ENCODE data around the gene FAM83F.
"Not testable (repeated sequence)": the region's sequence is repeated elsewhere in the genome, so short reads cannot be mapped to it uniquely, and the experiment has no call there.

The FAM83F gene

GRCh38 chr22:40015358-40015976 is 20.7 kb downstream of the FAM83F start:
- no peak for DNase-seq (ENCODE audit: low read depth in 2 of 2)

DNA sequence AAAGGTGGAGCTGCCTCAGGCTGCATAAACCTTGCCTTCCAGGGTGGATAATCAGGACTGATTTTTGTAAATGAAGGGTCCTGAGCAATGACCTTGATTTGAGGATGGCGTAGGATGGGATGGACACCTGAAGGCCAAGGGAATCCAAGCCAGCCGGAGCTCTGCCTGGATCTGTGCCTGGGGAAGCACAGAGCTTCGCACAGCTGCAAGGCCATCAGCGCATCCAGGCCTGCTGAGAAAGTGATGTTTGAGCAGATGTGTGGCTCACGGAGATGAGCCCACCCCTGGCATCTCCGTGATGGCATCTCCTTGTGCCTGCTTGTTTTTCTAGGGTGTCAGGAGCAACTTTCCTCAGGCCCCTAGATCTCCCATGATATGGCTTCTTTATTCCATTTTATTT is 23.3 kb downstream of the FAM83F start:
- no peak for DNase-seq (ENCODE audit: low read depth in 2 of 2)

- no peak for DNase-seq (ENCODE audit: low read depth in 2 of 2)
Measured at GRCh38 chr22:40019100-40019499, 24.3 kb downstream of the FAM83F start.

DNA sequence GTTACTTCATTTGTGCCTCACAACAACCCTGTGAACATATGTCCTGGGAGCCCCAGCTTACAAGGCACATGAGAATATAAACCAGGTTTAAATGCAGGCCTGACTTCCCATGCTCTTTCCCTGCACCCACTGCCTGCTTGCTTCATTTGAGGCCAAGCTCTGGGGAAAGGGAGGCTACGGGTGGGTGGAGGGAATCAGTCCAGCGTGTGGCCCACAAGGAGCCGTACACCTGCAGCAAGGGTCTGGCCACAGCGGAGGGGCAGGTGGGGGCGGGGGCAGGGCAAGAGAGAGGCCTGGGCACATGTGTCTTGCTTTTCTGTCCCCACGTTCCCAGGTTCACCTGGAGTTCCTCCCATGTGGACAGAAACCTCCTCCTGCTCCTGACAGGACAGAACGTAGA is 26.2 kb downstream of the FAM83F start:
- DNase-seq (ENCODE audit: low read depth in 2 of 2): no peak

DNA sequence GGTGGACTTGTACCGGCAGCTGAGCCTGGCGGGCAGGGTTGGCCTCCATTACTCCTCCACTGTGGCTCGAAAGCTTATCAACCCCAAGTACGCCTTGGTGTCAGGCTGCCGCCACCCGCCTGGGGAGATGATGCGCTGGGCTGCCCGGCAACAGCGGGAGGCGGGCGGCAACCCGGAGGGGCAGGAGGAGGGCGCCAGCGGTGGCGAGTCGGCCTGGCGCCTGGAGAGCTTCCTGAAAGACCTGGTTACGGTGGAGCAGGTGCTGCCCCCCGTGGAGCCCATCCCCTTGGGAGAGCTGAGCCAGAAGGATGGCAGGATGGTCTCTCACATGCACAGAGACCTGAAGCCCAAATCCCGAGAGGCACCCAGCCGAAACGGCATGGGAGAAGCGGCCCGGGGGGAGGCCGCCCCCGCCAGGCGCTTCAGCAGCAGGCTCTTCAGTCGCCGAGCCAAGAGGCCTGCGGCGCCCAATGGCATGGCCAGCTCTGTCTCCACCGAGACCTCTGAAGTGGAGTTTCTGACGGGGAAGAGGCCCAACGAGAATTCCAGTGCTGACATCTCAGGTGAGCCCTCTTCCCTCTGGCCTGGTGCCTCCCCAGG is 26.7 kb downstream of the FAM83F start:
- no peak for DNase-seq (ENCODE audit: low read depth in 2 of 2)

- no peak for DNase-seq (ENCODE audit: low read depth in 2 of 2)
Measured at GRCh38 chr22:40022536-40023240, 27.9 kb downstream of the FAM83F start.

DNA sequence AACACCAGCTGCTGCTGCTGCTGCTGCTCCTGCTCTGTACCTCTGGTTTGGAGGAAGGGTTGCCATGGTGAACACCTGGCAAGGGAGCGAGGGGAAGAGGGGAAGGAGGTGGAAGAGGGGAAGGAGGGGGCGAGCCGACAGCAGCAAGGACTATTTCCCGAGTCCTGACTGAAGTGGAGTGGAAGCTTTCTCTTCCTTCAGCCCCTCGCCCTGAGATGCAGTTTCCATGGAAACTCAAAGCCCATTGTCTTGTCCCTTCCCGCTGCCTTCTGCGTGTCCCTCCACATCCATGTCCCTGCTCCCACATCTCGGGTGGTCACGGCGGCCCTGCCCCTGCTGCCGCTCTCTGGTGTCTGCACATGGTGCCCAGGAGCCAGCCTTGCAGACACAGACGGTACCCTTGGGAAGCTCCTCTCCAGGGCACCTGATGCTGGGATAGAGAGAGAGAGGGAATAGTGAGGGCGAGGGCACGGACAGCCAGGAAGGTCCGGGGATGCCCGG is 28.6 kb downstream of the FAM83F start:
- DNase-seq (ENCODE audit: low read depth in 2 of 2): no peak

DNA sequence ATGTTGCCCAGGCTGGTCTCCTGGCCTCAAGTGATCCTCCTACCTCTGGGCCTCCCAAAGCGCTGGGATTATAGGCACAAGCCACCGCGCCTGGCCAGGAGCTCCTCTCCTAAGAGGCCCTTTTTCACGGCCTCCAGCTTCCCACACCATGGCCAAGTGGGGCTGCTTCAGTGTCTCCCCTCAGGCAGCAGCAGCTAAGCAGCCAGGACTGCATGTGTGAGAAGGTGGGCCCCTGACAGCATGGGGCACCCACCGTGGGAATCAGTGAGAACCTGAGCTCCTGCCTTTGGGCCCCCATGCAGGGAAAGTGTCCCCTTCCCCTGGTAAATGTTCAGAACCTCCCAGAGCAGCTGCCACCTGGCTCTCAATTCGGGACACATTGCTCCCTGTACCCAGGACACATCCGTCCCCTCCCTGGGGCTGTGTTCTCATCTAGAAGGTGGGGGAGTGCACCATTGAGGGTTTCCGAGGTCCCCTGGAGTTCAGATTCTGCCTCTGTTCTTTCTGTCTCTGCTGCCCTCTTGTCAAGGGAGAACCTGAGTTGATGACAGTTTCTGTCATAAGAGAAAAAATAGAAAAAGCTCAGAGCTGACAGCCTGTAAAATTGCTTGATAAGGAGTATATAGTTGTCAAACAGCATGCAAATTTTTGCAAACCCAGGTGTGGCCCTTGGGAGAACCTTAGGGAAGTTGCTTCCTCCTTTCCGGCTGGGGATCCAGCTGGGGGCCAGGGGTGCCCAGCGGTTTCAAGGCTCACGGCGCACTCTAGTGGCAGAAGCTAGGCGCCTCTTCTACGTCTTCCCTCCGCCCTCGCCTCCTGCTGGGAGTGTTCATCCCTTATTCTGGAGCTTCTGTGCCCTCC is 29.7 kb downstream of the FAM83F start:
- peak; percentile 24 to 47 for DNase-seq (ENCODE audit: low read depth in 2 of 2)

GRCh38 chr22:40025062-40025379 is 30.3 kb downstream of the FAM83F start:
- DNase-seq (ENCODE audit: low read depth in 2 of 2): not testable (repeated sequence)

GRCh38 chr22:40025856-40026255 is 31.1 kb downstream of the FAM83F start:
- DNase-seq (ENCODE audit: low read depth in 2 of 2): no peak

DNA sequence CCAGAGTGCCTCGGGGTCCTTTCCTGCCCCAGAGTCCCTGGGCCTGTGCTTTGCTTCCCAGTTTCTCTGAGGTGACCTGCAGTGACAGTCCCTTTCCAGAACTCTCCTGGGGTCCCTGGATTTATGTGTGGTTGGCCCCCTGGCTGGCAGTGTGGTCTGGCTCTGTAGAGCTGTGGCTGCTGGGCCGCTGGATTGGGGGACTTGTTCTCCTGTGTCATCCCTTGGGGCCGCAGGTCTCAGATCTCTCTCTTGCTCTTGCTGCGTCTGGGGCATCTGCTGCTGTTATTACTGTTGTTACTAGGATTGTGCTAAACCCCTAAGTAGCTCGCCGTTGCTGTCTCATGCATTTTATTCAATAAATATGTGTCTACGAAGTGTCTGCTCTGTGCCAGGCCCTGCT is 31.9 kb downstream of the FAM83F start:
- no peak for DNase-seq (ENCODE audit: low read depth in 2 of 2)

DNA sequence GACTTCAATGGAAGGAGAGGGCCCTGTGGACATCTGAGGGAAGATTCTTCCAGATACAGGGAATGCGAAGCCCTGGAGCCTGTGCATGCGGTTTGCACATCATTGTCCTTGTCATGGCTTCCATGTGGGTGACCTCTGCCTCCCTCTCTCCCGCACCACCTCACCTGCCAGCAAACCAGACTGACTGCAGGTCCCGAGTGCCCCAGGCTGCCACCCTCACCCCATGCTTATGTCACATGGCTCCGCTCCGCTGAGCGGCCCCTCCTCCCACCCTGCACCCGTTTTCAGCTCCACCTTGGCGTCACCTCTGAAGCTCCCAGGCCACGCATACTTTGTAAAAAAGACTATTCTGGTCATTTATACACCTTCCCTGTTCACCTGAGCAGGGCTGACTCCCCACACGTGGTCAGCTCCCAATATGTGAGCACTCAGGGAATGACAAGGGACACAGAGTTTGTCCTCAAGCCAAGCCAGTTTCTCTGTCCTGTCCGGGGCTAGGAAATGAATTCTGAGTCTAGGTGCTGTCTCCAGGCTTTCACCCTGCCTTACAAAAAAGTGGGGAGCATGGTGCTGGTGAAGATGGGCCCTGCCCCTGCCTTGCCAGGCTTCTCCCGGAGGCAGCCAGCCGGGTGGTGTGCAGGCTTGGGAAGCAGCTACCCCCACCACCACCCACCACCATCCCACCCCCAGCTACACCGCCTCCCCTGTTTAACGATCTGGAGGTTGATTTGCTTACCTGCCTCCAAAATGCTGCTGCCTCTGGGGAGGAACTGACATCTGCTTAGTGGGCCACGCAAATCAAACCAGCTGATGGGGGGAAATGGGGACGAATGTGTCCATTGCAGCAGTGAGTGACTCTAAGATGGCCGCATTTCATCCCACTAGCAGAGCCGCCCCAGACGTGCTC is 32.7 kb downstream of the FAM83F start:
- no peak for DNase-seq (ENCODE audit: low read depth in 2 of 2)

DNA sequence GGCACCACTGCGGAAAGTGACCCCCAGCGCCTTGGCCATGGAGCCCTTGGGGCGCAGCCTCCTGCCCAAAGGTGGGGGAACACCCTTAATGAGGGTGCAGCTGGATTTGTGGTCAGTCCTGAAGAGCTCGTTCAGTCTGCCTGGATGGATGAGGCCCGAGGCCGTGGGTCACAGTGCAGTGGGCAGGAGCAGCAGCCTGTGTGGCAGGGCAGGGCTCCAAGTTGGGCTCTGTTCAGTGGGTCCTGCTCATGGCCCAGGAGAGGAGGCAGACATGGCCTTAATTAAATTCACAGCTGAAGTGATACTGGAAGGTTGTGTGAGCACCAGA is 33.3 kb downstream of the FAM83F start:
- no peak for DNase-seq (ENCODE audit: low read depth in 2 of 2)

- no peak for DNase-seq (ENCODE audit: low read depth in 2 of 2)
Measured at GRCh38 chr22:40029189-40029890, 34.6 kb downstream of the FAM83F start.

- no peak for DNase-seq (ENCODE audit: low read depth in 2 of 2)
Measured at GRCh38 chr22:40030026-40030757, 35.4 kb downstream of the FAM83F start.

GRCh38 chr22:40030758-40031095 is 36.0 kb downstream of the FAM83F start:
- DNase-seq (ENCODE audit: low read depth in 2 of 2): no peak

DNA sequence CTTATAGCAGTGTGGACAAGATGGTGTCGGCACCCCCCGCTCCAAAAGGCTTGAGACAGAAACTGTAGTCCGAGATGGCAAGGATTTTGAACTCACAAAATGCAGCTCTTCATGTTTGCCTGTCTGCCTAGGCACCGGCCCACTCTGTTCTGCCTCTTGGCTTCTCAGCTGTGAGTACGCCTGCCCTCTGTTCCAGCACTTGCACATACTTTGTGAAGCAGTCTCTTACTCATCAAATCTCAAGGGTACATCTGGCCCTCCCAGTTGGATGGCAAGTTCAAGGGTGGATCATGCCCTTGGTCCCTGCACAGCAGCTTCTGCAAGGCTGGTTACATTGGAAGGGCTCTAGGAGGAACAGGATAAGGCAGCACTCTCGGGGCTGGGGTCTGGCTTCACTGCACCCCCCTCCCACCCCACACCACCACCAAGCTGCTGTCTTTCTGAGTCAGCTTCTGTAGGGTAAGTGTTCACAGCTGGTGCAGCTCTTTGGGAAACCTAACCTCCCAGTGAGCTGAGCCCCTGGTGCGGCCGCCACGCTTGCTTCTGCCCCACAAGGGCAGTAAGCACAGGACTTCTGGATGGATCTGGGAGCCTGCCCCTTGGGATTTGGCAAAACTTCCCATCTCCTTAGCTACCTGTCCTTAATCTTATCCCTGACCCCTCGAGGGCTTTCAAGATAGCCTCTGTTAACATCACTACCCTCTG is 37.2 kb downstream of the FAM83F start:
- DNase-seq (ENCODE audit: low read depth in 2 of 2): no peak

DNA sequence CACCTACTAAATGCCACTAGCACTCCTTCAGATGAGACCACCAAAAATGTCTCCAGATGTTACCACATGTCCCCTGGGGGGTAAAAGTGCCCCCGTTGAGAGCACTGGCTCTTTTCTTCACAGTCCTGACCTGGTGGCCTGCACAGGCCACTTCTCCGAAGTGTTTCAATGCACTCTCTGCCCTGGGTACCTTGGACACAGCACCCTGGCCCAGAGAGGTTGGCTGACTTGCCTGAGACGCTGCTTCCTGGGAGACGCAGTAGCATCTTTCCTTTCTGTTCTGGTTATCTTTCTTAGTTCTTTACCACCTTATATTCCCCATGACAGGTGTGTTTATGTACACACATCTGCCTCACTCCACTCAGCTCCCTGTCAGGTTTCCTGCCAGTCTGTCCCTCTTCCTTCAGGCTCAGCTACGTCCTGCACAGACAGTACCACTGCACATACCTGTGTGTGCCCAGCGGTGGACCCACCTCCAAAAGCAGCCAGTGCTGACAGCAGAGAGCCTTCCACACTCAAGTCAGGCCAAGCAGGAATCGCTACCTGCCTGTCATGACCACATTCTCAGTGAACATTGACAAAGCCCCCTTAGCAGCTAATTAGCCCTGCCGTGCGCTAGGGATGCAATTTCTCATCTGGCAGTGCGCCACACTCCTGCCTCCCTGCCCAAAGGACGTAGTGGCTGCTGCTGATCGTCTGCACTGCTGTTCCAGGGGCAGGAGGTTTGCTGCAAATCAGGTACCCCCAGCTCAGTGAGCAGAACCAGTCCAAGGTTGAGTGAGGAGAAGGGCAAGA is 39.0 kb downstream of the FAM83F start:
- DNase-seq (ENCODE audit: low read depth in 2 of 2): no peak

DNA sequence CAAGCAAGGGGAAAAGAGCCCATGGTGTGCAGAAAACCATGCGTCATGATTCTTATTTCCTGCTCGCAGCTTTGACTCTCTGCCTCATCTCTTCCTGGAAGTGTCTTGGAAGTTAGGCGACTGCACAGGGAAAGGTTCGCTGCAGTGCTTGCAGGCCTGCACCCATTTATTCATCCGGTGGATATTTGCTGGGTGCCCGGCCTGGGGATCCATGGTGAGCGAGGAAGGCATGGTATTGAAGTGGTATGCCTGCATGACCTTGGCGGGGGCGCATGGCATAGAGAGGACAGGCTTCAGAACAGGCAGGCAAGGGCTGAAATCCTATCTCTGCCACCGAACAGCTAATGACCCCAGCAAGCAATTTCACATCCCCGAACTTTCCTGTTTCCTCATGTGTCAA is 40.6 kb downstream of the FAM83F start:
- DNase-seq (ENCODE audit: low read depth in 2 of 2): no peak

Data from stimulated activated CD4-positive, alpha-beta T cell treated with anti-CD3 and anti-CD28 coated beads, Interleukin-12 subunit alpha, Interleukin-12 subunit beta, amount 100 ng/mL, for 24 hours (primary cell).